Spinal cord (tissue), 10 donors: ENCODE measurements around the gene KRTCAP2. TPM values are rescaled to one million over a fixed set of nuclear protein-coding genes. Genes with fewer than 3 reads are reported as not detected.
"Not testable (repeated sequence)": the region's sequence is repeated elsewhere in the genome, so short reads cannot be mapped to it uniquely, and the experiment has no call there.

Experiments
- DNase-seq, 6 donors: peaks; one replicate each; pipeline versions ENCODE4 v3.0.0 to v3.0.0-alpha.2; 2013 to 2015; ENCODE audit warnings: low spot score in 6 of 6, low read depth in 4 of 6
- H3K27ac ChIP-seq: one replicate; pipeline ENCODE4 v1.5.1; 2013; ENCODE audit warnings: low read depth, low read length, control low read depth
- H3K27me3 ChIP-seq: one replicate; pipeline ENCODE4 v1.6.1; 2013; ENCODE audit warnings: low read length; ENCODE audit not compliant: control insufficient read depth, insufficient read depth
- H3K36me3 ChIP-seq: one replicate; pipeline ENCODE4 v1.6.1; 2013; ENCODE audit warnings: low read length; ENCODE audit not compliant: control insufficient read depth, insufficient read depth
- H3K4me1 ChIP-seq: one replicate; pipeline ENCODE4 v1.6.1; 2013; ENCODE audit warnings: low read length; ENCODE audit not compliant: control insufficient read depth, insufficient read depth
- H3K4me3 ChIP-seq: one replicate; pipeline ENCODE4 v1.5.1; 2013; ENCODE audit warnings: low read depth, low read length, control low read depth
- H3K9me3 ChIP-seq: one replicate; pipeline ENCODE4 v1.6.1; 2013; ENCODE audit warnings: low read length; ENCODE audit not compliant: control insufficient read depth, insufficient read depth
- WGBS: methylation state at CpG from one replicate; pipeline ENCODE4 v1.1.5; 2013; ENCODE audit warnings: missing lambda C conversion rate; ENCODE audit not compliant: insufficient coverage; 5-methylcytosine and 5-hydroxymethylcytosine counted together
- polyA plus RNA-seq, 2 donors: library from polyadenylated mRNA; unstranded; fragments of 120-200 nt; gene quantifications; one replicate each; pipeline ENCODE4 v1.2.1, GENCODE V29; 2013; ENCODE audit not compliant: insufficient read length in 2 of 2
- total RNA-seq, 2 donors: library from RNA; depleted of rRNA in 1 of 2; stranded (reverse); fragments of 120-200 nt in 1 of 2; fragments of >200 nt in 1 of 2; gene quantifications; one replicate each; pipeline versions ENCODE4 v1.2.3 to v1.2.4, GENCODE V29; 2013 to 2014
- donor health status: healthy.

Gene KRTCAP2
- total and polyA plus RNA-seq, 4 donors, result 81.9 to 140 (median 131) TPM

GRCh38 chr1:155170101-155170785 lies 2.9 kb downstream of the KRTCAP2 start:
- peaks cover 59% of the 10 kb centered on the region for H3K4me1 ChIP-seq
- H3K9me3 ChIP-seq, result no peaks in the 10 kb centered on the region
- no CpG with 5 or more reads among the region's 2 CpGs for WGBS
- H3K4me3 ChIP-seq, result no peak overlapping the region
- H3K27ac ChIP-seq, result no peak overlapping the region
- H3K27me3 ChIP-seq, result no peaks in the 10 kb centered on the region
- peaks cover 18% of the 10 kb centered on the region for H3K36me3 ChIP-seq
- no peak for DNase-seq

DNA sequence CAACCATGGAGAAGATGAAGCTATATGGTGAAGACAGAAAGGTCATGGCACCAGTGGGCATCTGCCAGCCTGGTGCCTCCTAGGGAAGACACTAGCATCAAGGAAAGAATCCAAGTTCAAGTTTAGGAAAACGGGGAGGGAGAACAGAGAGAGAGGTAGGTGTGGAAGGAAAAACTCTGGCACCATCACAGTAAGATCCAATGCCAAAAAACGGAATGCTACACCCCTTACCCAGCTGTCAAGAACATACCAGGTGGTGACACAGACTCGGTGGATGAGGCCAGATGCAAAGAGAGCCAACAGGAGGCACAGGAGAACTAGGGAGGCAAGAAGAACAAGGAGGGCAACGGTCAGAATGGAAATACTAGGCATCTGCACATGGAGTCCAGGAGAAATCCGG lies 3.6 kb downstream of the KRTCAP2 start:
- no peaks in the 10 kb centered on the region for H3K9me3 ChIP-seq
- 91% methylated on average over 3 of the region's 5 CpGs for WGBS
- H3K27ac ChIP-seq, result no peak overlapping the region
- H3K27me3 ChIP-seq, result no peaks in the 10 kb centered on the region
- H3K4me1 ChIP-seq, result peaks cover 52% of the 10 kb centered on the region
- no peak overlapping the region for H3K4me3 ChIP-seq
- no peak for DNase-seq
- H3K36me3 ChIP-seq, result peaks cover 17% of the 10 kb centered on the region

GRCh38 chr1:155168456-155169210 lies 4.5 kb downstream of the KRTCAP2 start:
- peaks cover 43% of the 10 kb centered on the region for H3K4me1 ChIP-seq
- no peak overlapping the region for H3K4me3 ChIP-seq
- H3K27me3 ChIP-seq, result no peaks in the 10 kb centered on the region
- H3K9me3 ChIP-seq, result no peaks in the 10 kb centered on the region
- H3K36me3 ChIP-seq, result peaks cover 17% of the 10 kb centered on the region
- H3K27ac ChIP-seq, result no peak overlapping the region
- DNase-seq, result no peak
- WGBS, result 88% methylated on average over 8 of the region's 10 CpGs

GRCh38 chr1:155168105-155168445 lies 5.0 kb downstream of the KRTCAP2 start:
- Histone ChIP-seq H3K4me1 (peaks cover 38% of the 10 kb centered on the region), H3K27ac (peak overlapping the region; percentile 61), H3K4me3 (peak overlapping the region; percentile 12), H3K36me3 (peaks cover 17% of the 10 kb centered on the region)
- DNase-seq, H3K27me3 ChIP-seq, H3K9me3 ChIP-seq: not testable (repeated sequence)
- WGBS, result 39% methylated on average over 3 of the region's 4 CpGs

- Histone ChIP-seq H3K4me1 (peaks cover 34% of the 10 kb centered on the region), H3K27ac (peak overlapping the region; percentile 61), H3K9me3 (no peaks in the 10 kb centered on the region), H3K4me3 (peak overlapping the region; percentile 16), H3K27me3 (no peaks in the 10 kb centered on the region), H3K36me3 (peaks cover 17% of the 10 kb centered on the region)
- peak in 5 of 6 donors; percentile 56 to 90 (median 67) for DNase-seq
- WGBS, result 4% methylated on average over 19 of the region's 28 CpGs
Measured at GRCh38 chr1:155167166-155168104, 5.7 kb downstream of the KRTCAP2 start.

- Histone ChIP-seq H3K27me3 (no peaks in the 10 kb centered on the region), H3K36me3 (peaks cover 17% of the 10 kb centered on the region), H3K9me3 (no peaks in the 10 kb centered on the region), H3K4me1 (peaks cover 30% of the 10 kb centered on the region), H3K4me3 (peak overlapping the region; percentile 16), H3K27ac (peak overlapping the region; percentile 50)
- 8% methylated on average over 23 of the region's 27 CpGs for WGBS
- DNase-seq, result peak in 2 of 6 donors; percentile 53 to 65
Measured at GRCh38 chr1:155166471-155167165, 6.5 kb downstream of the KRTCAP2 start.

DNA sequence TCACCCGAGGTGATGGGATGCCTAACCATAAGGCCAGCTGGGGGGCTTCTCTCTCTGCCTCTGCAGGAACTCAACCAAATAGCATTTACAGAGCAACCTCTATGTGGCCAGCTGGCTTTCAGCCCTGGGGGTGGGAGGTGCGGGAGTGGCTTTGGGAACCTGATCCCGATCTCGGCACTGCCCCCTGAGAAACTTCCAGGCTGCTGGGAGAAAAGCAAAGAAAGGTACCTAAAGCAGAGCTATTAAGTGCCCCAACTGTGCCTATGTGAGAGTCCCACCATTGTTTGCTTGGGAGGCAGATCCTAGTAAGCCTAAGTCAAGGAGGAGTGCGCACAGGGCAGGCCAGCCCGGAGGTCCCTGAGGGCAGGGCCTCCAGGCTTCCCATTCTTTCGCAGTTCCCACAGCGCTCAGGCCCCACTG lies 7.0 kb downstream of the KRTCAP2 start:
- H3K27me3 ChIP-seq, result no peaks in the 10 kb centered on the region
- H3K36me3 ChIP-seq, result peaks cover 17% of the 10 kb centered on the region
- peaks cover 25% of the 10 kb centered on the region for H3K4me1 ChIP-seq
- no peaks in the 10 kb centered on the region for H3K9me3 ChIP-seq
- no peak for DNase-seq
- H3K27ac ChIP-seq, result peak overlapping the region; percentile 8
- no peak overlapping the region for H3K4me3 ChIP-seq
- 38% methylated on average over 8 of the region's 8 CpGs for WGBS

GRCh38 chr1:155164625-155165024 lies 8.5 kb downstream of the KRTCAP2 start:
- not testable (repeated sequence) for DNase-seq

GRCh38 chr1:155163785-155164184 lies 9.3 kb downstream of the KRTCAP2 start:
- DNase-seq, H3K4me3 ChIP-seq: not testable (repeated sequence)
- no CpG with 5 or more reads among the region's 4 CpGs for WGBS

More at GRCh38 chr1:155164625-155165024, 8.5 kb downstream of the KRTCAP2 start:
- H3K4me1 ChIP-seq, result peaks cover 24% of the 10 kb centered on the region
- not testable (repeated sequence) for H3K27me3 ChIP-seq, H3K4me3 ChIP-seq, H3K9me3 ChIP-seq, H3K27ac ChIP-seq, H3K36me3 ChIP-seq
- WGBS, result 93% methylated on average over 4 of the region's 11 CpGs

More at GRCh38 chr1:155163785-155164184, 9.3 kb downstream of the KRTCAP2 start:
- H3K36me3 ChIP-seq, H3K9me3 ChIP-seq, H3K27me3 ChIP-seq, H3K27ac ChIP-seq: not testable (repeated sequence)
- peaks cover 24% of the 10 kb centered on the region for H3K4me1 ChIP-seq
